GM12878 (cell line): Measurements from ENCODE around the gene GAS2. TPM values are rescaled to one million over a fixed set of nuclear protein-coding genes. Genes with fewer than 3 reads are reported as not detected.
A peak's percentile ranks its signal among the peaks of the same experiment; 100 is the strongest.

Experiments
- FOXM1 ChIP-seq: IDR thresholded peaks from 2 replicates; pipeline ENCODE4 v1.6.1; 2012; ENCODE audit warnings: low read depth, mild to moderate bottlenecking, inconsistent platforms, low read length, moderate library complexity
- HSF1 ChIP-seq: fragments of 150-350 bp; IDR thresholded peaks from 2 replicates; pipeline ENCODE4 v1.6.1; 2014; ENCODE audit warnings: mild to moderate bottlenecking, low read depth, low read length
- IKZF1 ChIP-seq: fragments of 450-650 bp; conservative IDR thresholded peaks from 2 replicates; pipeline ENCODE4 v1.6.1; 2017; ENCODE audit warnings: antibody characterized with exemption, mild to moderate bottlenecking
- MLLT1 ChIP-seq: fragments of 450-650 bp; IDR thresholded peaks from 2 replicates; pipeline ENCODE4 v1.6.1; 2016; ENCODE audit warnings: mild to moderate bottlenecking
- MTA3 ChIP-seq: IDR thresholded peaks from 2 replicates; pipeline ENCODE4 v1.6.1; 2012; ENCODE audit warnings: low read length, inconsistent platforms, borderline replicate concordance
- NBN ChIP-seq: fragments of 450-650 bp; IDR thresholded peaks from 2 replicates; pipeline ENCODE4 v1.6.1; 2016
- NRF1 ChIP-seq: conservative IDR thresholded peaks from 2 replicates; pipeline ENCODE4 v1.6.1; 2011; ENCODE audit warnings: mild to moderate bottlenecking, low read depth, low read length, improper control_type of control experiment
- PAX8 ChIP-seq: fragments of 450-650 bp; IDR thresholded peaks from 2 replicates; pipeline ENCODE4 v1.6.1; 2017; ENCODE audit warnings: mild to moderate bottlenecking, moderate library complexity
- PKNOX1 ChIP-seq: fragments of 450-650 bp; IDR thresholded peaks from 2 replicates; pipeline ENCODE4 v1.6.1; 2016; ENCODE audit warnings: mild to moderate bottlenecking
- POLR2A ChIP-seq: IDR thresholded peaks from 2 replicates; pipeline ENCODE4 v1.6.1; 2011; ENCODE audit warnings: low read depth, mild to moderate bottlenecking, low read length
- RAD51 ChIP-seq: fragments of 450-650 bp; IDR thresholded peaks from 2 replicates; pipeline ENCODE4 v1.6.1; 2016; ENCODE audit warnings: moderate library complexity, mild to moderate bottlenecking, inconsistent platforms
- RCOR1 ChIP-seq: conservative IDR thresholded peaks from 2 replicates; pipeline ENCODE4 v1.6.1; 2012; ENCODE audit warnings: low read depth, low read length, improper control_type of control experiment
- RELB ChIP-seq: fragments of 450-650 bp; IDR thresholded peaks from 2 replicates; pipeline ENCODE4 v1.6.1; 2017; ENCODE audit warnings: low read depth, mild to moderate bottlenecking, moderate library complexity
- SMAD1 ChIP-seq: fragments of 450-650 bp; IDR thresholded peaks from 2 replicates; pipeline ENCODE4 v1.6.1; 2018; ENCODE audit warnings: mild to moderate bottlenecking, low read depth; ENCODE audit not compliant: partially characterized antibody
- TCF7 ChIP-seq: IDR thresholded peaks from 2 replicates; pipeline ENCODE4 v1.6.1; 2014; ENCODE audit warnings: antibody characterized with exemption, borderline replicate concordance
- ZNF622 ChIP-seq: fragments of 450-650 bp; IDR thresholded peaks from 2 replicates; pipeline ENCODE4 v1.6.1; 2017; ENCODE audit warnings: mild to moderate bottlenecking, inconsistent platforms
- polyA plus RNA-seq, 11 experiments: library from polyadenylated mRNA; depleted of rRNA in 4 of 11; unstranded in 6 of 11; stranded (reverse) in 5 of 11; fragments of >200 nt; fragmentation: Nextera tagmentation in 4 of 11; fragmentation: Illumina TruSeq in 1 of 11; extraction: Ambion mirVana in 4 of 11; extraction: Trizol in 1 of 11; gene quantifications; 1 replicate in 1 of 11; 2 replicates in 10 of 11; pipeline versions ENCODE4 v1.2.1 to v1.2.3, GENCODE V29; 2011 to 2016; ENCODE audit warnings: inconsistent platforms in 2 of 11, missing spikeins in 2 of 11, low read depth in 1 of 11
- total RNA-seq, 4 experiments: library from RNA; depleted of rRNA in 3 of 4; stranded (reverse); fragments of >200 nt in 3 of 4; fragmentation: Illumina TruSeq in 1 of 4; extraction: Trizol in 1 of 4; gene quantifications; 2 replicates each; pipeline versions ENCODE4 v1.2.1 to v1.2.3, GENCODE V29; 2013 to 2021
- TF ChIP-seq, protein P1 (sequence below): IDR thresholded peaks from 2 replicates; pipeline ENCODE4 v1.6.1; 2012; ENCODE audit warnings: improper control_type of control experiment, low read depth, low read length; ENCODE audit not compliant: insufficient replicate concordance
- TF ChIP-seq, protein P2 (sequence below): fragments of 450-650 bp; IDR thresholded peaks from 2 replicates; pipeline ENCODE4 v1.6.1; 2017; ENCODE audit warnings: borderline replicate concordance

Gene GAS2
- total and polyA plus RNA-seq, 10 of the 15 experiments (the other 5 are each of a cell fraction or from before 2014, with no cell fraction given): 16.4 to 81.4 (median 26.2) TPM

DNA sequence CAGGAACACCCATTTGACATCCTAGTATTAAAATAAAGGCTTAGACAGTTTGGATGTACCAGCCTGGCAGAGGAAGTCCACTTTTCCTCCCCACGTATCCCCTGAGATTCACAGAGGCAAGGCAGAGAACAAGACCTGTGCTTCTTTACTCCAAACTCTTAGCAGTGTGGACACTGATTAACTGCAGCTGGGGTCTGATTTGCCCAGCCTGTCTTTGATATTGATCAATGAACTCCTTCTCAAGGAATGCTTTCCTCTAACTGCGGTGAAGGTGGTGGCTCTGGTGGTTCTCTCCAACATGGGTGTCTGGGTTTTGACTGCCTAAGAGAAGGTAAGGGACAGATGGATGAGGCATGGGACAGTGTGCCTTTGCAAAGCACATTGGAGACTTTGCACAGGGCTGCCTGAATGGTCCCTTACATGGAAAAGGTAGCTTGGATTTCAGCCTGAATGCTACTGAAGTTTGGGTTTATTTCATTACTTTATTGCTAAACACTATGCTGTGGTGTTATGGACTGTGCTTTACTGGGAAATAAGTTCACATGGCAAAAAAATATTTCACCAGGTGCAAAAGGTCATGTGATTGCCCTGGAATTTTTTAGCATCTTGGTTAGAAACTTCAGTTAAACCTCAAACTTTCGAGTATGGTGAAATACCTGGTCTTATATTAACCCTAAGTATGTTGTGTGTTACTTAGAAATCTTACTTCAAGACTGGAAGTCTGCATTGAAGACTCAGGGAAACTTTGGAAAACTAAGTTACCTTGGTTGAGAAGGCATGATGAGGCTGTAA is 1.8 kb downstream of the GAS2 start (continued):
- 0 out of 2 replicates have a peak, but pooled peaks have one; percentile 15 for TF ChIP-seq MLLT1
- no peak for TF ChIP-seq TCF7
- 0 out of 2 replicates have a peak, but pooled peaks have one; percentile 33 for TF ChIP-seq NBN
- TF ChIP-seq, protein P1, sequence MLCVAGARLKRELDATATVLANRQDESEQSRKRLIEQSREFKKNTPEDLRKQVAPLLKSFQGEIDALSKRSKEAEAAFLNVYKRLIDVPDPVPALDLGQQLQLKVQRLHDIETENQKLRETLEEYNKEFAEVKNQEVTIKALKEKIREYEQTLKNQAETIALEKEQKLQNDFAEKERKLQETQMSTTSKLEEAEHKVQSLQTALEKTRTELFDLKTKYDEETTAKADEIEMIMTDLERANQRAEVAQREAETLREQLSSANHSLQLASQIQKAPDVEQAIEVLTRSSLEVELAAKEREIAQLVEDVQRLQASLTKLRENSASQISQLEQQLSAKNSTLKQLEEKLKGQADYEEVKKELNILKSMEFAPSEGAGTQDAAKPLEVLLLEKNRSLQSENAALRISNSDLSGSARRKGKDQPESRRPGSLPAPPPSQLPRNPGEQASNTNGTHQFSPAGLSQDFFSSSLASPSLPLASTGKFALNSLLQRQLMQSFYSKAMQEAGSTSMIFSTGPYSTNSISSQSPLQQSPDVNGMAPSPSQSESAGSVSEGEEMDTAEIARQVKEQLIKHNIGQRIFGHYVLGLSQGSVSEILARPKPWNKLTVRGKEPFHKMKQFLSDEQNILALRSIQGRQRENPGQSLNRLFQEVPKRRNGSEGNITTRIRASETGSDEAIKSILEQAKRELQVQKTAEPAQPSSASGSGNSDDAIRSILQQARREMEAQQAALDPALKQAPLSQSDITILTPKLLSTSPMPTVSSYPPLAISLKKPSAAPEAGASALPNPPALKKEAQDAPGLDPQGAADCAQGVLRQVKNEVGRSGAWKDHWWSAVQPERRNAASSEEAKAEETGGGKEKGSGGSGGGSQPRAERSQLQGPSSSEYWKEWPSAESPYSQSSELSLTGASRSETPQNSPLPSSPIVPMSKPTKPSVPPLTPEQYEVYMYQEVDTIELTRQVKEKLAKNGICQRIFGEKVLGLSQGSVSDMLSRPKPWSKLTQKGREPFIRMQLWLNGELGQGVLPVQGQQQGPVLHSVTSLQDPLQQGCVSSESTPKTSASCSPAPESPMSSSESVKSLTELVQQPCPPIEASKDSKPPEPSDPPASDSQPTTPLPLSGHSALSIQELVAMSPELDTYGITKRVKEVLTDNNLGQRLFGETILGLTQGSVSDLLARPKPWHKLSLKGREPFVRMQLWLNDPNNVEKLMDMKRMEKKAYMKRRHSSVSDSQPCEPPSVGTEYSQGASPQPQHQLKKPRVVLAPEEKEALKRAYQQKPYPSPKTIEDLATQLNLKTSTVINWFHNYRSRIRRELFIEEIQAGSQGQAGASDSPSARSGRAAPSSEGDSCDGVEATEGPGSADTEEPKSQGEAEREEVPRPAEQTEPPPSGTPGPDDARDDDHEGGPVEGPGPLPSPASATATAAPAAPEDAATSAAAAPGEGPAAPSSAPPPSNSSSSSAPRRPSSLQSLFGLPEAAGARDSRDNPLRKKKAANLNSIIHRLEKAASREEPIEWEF: peak; percentile 15
- no peak for TF ChIP-seq ZNF622
- no peak for TF ChIP-seq NRF1
- TF ChIP-seq PKNOX1: no peak
- TF ChIP-seq SMAD1: no peak
- TF ChIP-seq HSF1: no peak
- TF ChIP-seq RELB: 0 out of 2 replicates have a peak, but pooled peaks have one; percentile 54
- TF ChIP-seq RCOR1: no peak
- TF ChIP-seq, protein P2, sequence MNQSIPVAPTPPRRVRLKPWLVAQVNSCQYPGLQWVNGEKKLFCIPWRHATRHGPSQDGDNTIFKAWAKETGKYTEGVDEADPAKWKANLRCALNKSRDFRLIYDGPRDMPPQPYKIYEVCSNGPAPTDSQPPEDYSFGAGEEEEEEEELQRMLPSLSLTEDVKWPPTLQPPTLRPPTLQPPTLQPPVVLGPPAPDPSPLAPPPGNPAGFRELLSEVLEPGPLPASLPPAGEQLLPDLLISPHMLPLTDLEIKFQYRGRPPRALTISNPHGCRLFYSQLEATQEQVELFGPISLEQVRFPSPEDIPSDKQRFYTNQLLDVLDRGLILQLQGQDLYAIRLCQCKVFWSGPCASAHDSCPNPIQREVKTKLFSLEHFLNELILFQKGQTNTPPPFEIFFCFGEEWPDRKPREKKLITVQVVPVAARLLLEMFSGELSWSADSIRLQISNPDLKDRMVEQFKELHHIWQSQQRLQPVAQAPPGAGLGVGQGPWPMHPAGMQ: no peak
- no peak for TF ChIP-seq PAX8
- peak; percentile 81 for TF ChIP-seq IKZF1
- peak; percentile 86 for TF ChIP-seq RAD51
- no peak for TF ChIP-seq MTA3
- no peak for TF ChIP-seq POLR2A
- TF ChIP-seq FOXM1: peak; percentile 61; the same call in 1 of the 2 replicates
